ENCODE measurements around the gene UPF1. TPM values are rescaled to one million over a fixed set of nuclear protein-coding genes. Genes with fewer than 3 reads are reported as not detected.

Gene UPF1
- total and polyA plus RNA-seq, 12 donors: 27.6 to 141 (median 72.3) TPM

DNA sequence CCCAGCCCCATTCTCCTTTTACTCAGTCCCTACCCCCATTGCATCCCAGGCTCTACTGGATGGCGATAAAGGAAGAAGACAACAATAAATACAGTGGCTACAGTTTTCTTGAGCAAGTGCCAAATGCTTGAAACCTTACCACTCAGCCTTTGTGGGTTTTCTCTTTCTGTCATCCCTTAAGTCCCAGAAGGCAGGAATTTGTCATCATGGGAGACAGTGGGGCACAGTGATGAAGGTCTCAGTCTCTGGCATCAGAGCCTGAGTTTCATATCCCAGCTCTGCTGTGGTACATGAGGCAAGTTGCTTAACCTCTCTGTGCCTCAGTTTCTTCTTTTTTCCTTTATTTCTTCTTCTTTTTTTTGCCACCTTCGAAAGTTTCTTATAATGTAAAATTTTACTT is 35.5 kb upstream of the UPF1 start:
- intact Hi-C loops (cut with DNase I): no loop called here
- H3K9me3 ChIP-seq (replicated peaks in 1 of 3): no peaks in the 10 kb centered on the region
- H3K4me3 ChIP-seq: no peak overlapping the region
- 63 to 79% (median 73%) methylated on average over 2 of the region's 2 CpGs for WGBS, 4 donors
- TF ChIP-seq, protein P1, sequence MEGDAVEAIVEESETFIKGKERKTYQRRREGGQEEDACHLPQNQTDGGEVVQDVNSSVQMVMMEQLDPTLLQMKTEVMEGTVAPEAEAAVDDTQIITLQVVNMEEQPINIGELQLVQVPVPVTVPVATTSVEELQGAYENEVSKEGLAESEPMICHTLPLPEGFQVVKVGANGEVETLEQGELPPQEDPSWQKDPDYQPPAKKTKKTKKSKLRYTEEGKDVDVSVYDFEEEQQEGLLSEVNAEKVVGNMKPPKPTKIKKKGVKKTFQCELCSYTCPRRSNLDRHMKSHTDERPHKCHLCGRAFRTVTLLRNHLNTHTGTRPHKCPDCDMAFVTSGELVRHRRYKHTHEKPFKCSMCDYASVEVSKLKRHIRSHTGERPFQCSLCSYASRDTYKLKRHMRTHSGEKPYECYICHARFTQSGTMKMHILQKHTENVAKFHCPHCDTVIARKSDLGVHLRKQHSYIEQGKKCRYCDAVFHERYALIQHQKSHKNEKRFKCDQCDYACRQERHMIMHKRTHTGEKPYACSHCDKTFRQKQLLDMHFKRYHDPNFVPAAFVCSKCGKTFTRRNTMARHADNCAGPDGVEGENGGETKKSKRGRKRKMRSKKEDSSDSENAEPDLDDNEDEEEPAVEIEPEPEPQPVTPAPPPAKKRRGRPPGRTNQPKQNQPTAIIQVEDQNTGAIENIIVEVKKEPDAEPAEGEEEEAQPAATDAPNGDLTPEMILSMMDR (IDR thresholded peaks at IDR 0.05): no peak
- no peak for TF ChIP-seq POLR2A (IDR thresholded peaks at IDR 0.05)
- H3K27ac ChIP-seq: no peak overlapping the region
- no peaks in the 10 kb centered on the region for H3K36me3 ChIP-seq (replicated peaks in 1 of 2)
- no peaks in the 10 kb centered on the region for H3K4me1 ChIP-seq (replicated peaks in 1 of 2)
- peaks cover 32% of the 10 kb centered on the region for H3K27me3 ChIP-seq
- DNase-seq: no peak

DNA sequence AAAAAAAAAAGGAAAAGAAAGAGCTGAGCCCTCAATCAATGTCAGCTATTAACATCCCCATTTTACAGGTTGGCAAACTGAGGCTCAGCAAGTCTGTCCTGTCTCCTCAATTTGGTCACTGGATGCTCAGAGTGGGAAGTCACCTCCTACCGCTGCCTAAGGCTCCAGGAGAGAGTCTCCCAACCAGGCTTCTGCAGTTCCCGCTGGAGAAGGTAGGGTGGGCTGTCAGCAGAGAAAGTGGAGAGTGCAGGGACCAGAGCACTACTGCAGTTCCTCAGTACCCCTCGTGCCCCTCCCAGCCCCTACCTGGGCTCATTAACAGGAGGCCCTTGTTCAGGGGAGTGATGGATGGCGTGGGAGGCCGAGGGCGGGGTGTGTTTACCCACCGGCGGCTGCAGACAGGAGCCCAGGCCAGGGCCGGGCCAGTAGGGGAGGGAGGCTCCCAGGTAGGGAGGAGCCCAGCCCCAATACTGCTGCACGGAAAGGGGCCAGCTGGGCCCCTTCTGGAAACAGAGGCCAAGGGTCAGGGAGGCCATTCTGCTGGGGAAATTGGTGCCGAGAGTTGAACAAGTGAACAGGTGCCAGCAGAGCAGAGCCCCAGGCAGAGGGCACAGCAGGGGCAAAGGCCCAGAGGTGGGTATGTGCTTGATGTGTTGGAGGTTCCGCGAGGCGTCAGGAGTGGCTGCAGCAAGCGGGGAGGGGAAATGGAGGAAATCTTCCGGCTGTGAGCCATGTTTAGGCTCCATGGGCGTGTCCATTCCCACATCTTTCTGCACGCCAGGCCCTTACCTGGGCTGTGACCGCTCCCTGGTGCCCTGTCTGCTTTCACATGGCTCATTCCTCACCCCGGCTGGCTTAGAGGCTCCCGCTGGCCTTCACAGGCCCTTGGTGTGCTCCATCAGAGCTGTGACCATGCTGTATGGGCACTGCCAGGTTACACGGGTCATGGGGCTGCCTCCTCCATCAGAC is 33.1 kb upstream of the UPF1 start:
- intact Hi-C loops (cut with DNase I): no loop called here
- no peak for DNase-seq
- Histone ChIP-seq H3K36me3 (replicated peaks in 1 of 2) (no peaks in the 10 kb centered on the region), H3K9me3 (replicated peaks in 1 of 3) (no peaks in the 10 kb centered on the region), H3K4me3 (no peak overlapping the region), H3K4me1 (replicated peaks in 1 of 2) (no peaks in the 10 kb centered on the region), H3K27ac (no peak overlapping the region), H3K27me3 (peaks cover 20% of the 10 kb centered on the region)
- WGBS, 4 donors: 51 to 57% (median 52%) methylated on average over 14 to 22 of the region's 22 CpGs
- TF ChIP-seq POLR2A (IDR thresholded peaks at IDR 0.05): no peak
- TF ChIP-seq, protein P1 (IDR thresholded peaks at IDR 0.05): no peak

DNA sequence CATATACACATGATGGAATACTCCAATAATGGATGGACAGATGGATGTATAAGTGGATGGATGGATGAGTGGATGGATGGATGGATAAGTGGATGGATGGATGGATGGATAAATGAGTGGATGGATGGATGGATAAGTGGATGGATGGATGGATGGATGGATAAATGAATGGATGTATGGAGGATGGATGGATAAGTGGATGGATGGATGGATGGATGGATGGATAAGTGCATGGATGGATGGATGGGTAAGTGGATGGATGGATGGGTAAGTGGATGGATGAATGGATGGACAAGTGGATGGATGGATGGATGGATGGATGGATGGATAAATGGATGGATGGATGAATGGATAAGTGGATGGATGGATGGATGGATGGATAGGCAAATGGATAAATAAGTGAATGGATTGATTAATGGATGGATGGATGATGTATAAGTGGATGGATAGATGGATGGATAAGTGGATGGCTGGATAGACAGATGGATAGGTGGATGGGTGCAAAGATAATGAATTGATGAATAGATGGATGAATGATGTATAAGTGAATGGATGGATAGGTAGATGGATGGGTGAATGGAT is 32.3 kb upstream of the UPF1 start:
- Histone ChIP-seq H3K9me3 (replicated peaks in 1 of 3) (no peaks in the 10 kb centered on the region), H3K27me3 (peaks cover 20% of the 10 kb centered on the region), H3K27ac (no peak overlapping the region), H3K4me3 (no peak overlapping the region), H3K4me1 (replicated peaks in 1 of 2) (no peaks in the 10 kb centered on the region), H3K36me3 (replicated peaks in 1 of 2) (no peaks in the 10 kb centered on the region)
- no peak for DNase-seq
- intact Hi-C loops (cut with DNase I): no loop called here
- TF ChIP-seq, protein P1 (IDR thresholded peaks at IDR 0.05): no peak
- TF ChIP-seq POLR2A (IDR thresholded peaks at IDR 0.05): no peak

DNA sequence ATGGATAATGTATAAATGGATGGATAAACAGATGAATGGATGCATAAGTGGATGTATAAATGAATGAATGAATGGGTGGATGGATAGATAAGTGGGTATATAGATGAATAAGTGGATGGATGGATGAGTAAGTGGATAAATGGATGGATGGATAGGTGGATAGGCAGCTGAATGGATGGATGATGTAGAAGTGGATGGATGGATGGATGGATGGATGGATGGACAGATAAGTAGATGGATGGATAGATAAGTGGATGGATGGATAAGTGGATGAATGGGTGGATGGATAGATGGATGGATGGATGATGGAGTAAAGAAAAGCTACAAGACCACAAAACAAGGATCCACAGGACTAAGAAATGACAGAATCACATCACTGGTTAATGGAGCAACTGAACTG is 31.7 kb upstream of the UPF1 start:
- Histone ChIP-seq H3K27ac (no peak overlapping the region), H3K9me3 (replicated peaks in 1 of 3) (no peaks in the 10 kb centered on the region), H3K4me3 (no peak overlapping the region), H3K36me3 (replicated peaks in 1 of 2) (no peaks in the 10 kb centered on the region), H3K27me3 (peaks cover 20% of the 10 kb centered on the region), H3K4me1 (replicated peaks in 1 of 2) (no peaks in the 10 kb centered on the region)
- intact Hi-C loops (cut with DNase I): no loop called here
- no peak for DNase-seq
- TF ChIP-seq, protein P1 (IDR thresholded peaks at IDR 0.05): no peak
- no peak for TF ChIP-seq POLR2A (IDR thresholded peaks at IDR 0.05)

Data from adrenal gland (tissue), 12 donors.